DND-41 (cell line): ENCODE data around the gene SLC6A19.

Experiments
- EZH2 ChIP-seq: IDR thresholded peaks from 3 replicates; pipeline ENCODE4 v1.6.1; 2012; ENCODE audit warnings: borderline replicate concordance, low read depth, mild to moderate bottlenecking, moderate library complexity, low read length, inconsistent platforms; ENCODE audit not compliant: severe bottlenecking
- TF ChIP-seq, protein P1 (sequence below): IDR thresholded peaks from 2 replicates; pipeline ENCODE4 v1.5.1; 2012; ENCODE audit warnings: borderline replicate concordance, low read length, moderate library complexity, mild to moderate bottlenecking; ENCODE audit not compliant: poor library complexity, severe bottlenecking; ENCODE audit errors: extremely low read depth

DNA sequence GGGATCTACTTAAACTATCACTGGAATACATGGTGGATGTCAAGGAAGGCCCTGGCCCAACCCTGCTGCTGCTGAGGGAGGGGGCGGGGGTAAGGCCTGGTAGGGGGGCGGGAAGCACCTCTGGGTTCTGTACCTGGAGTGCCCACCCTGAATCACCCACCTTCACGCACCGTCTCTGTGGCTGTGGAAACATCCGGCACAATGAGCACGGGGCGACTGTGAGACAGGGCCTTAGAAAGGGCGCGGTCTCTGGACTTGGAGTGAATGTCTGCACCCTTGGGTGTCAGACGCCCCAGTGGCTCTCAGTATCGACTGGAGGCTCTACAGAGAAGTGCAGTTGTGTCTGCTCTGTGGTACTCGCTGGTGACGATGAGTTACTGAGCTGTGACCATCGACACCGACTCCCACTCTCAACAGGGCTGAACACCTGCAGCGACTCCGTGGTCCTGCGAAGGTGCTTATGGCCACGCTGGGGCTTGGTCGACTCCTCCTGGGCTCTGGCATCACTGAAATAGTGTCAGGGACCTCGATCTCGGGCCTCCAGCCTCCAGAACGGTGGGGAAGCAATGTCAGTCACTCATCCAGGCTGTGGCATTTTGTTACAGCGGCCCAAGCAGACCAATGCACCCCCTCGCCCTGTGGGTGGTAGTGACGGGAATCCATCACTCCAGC lies 25.5 kb upstream of the SLC6A19 start:
- TF ChIP-seq, protein P1, sequence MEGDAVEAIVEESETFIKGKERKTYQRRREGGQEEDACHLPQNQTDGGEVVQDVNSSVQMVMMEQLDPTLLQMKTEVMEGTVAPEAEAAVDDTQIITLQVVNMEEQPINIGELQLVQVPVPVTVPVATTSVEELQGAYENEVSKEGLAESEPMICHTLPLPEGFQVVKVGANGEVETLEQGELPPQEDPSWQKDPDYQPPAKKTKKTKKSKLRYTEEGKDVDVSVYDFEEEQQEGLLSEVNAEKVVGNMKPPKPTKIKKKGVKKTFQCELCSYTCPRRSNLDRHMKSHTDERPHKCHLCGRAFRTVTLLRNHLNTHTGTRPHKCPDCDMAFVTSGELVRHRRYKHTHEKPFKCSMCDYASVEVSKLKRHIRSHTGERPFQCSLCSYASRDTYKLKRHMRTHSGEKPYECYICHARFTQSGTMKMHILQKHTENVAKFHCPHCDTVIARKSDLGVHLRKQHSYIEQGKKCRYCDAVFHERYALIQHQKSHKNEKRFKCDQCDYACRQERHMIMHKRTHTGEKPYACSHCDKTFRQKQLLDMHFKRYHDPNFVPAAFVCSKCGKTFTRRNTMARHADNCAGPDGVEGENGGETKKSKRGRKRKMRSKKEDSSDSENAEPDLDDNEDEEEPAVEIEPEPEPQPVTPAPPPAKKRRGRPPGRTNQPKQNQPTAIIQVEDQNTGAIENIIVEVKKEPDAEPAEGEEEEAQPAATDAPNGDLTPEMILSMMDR, result no peak
- TF ChIP-seq EZH2, result no peak
